Right ventricle myocardium superior (tissue), 1 donor: ENCODE data around the gene ANKHD1. TPM values are rescaled to one million over a fixed set of nuclear protein-coding genes. Genes with fewer than 3 reads are reported as not detected.
"Not testable (repeated sequence)": the region's sequence is repeated elsewhere in the genome, so short reads cannot be mapped to it uniquely, and the experiment has no call there.

Experiments used
- ATAC-seq: fragments of 200-7000 bp; cut with Tn5 transposase; one replicate; pipeline ENCODE4 v1.9.1; 2020; ENCODE audit warnings: mild to moderate bottlenecking; ENCODE audit not compliant: poor library complexity
- DNase-seq: peaks from one replicate; pipeline ENCODE4 v3.0.0-alpha.2; 2020
- intact Hi-C: fragments of 100-400 bp; cut with DNase I; formaldehyde crosslinking; loops from one replicate; pipeline ENCODE4 v1.11.2; 2022
- total RNA-seq: library from RNA; stranded (reverse); fragmentation: NEBNext Ultra II Directional; extraction: Animal tissue kit (Norgen Biotek cat#: 25700); gene quantifications from one replicate; pipeline ENCODE4 v1.2.1, GENCODE V29; 2021
- donor health status: DM: no; HTN: yes; CAD: no; lungs with severe emphysema.

The ANKHD1 gene
- total RNA-seq, 1 donor from 2014 or later: 55.8 TPM

DNA sequence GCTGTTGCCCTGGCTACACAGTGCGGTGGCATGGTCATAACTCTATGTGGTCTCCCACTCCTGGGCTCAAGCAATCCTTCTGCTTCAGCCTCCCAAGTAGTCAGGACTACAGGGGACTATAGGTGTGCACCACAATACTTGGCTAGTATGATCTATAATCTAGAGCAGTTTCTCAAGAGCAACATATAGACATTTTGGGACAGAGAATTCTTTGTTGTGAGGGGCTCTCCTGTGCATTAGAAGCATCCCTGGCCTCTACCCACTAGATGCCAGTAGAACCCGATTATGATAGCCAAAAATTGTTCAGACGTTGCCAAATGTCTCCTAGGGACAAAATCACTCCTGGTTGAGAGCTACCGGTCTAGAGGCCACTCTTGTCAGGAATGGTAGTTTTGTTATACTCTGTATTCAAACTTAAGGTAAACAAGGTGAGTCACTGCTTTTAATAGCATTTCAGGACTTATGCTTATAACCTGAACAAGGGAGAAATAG lies 7.2 kb downstream of the ANKHD1 start:
- DNase-seq (no peak), ATAC-seq (peak; percentile 59)
- intact Hi-C loops: no loop called here

DNA sequence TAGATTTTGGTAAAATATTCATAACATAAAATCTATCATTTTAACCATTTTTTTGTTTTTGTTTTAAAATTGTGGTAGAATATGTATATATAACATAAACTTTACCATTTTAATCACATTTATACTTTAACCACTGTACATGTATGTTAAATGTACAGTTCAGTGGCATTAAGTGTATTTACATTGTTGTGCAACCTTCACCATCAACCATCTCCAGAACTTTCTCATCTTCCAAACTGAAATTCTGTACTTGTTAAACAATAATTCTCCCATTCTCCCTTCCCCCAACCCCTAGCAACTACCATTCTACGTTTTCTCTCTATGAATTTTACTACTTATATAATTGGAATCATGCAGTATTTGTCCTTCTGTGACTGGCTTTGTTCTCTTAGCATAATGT lies 11.6 kb downstream of the ANKHD1 start:
- DNase-seq (no peak), ATAC-seq (no peak)
- intact Hi-C loops: no loop called here

- intact Hi-C loops: no loop called here
- ATAC-seq (no peak), DNase-seq (no peak)
Observed at GRCh38 chr5:140417235-140417634, 15.6 kb downstream of the ANKHD1 start.

DNA sequence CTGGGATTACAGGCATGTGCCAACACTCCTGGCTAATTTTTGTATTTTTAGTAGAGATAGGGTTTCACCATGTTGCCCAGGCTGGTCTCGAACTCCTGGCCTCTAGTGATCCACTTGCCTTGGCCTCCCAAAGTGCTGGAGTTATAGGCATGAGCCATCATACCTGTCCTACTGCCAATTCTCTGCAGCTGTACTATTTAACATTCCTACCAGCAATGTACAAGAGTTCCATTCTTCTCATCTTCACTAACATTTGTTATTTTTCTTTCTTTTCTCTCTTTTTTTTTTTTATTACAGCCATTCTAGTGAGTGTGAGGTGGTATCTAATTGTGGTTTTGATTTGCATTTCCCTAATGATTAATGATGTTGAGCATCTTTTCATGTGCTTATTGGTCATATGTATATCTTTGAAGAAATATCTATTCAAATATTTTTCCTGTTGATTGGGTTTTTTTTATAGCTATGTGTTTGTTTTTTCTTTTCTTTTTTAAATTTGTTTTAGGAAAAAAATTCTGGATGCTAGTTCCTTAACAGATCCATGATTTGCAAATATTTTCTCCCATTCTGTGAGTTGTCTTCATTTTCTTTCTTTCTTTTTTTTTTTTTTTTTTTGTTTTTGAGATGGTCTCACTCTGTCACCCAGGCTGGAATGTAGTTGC lies 17.4 kb downstream of the ANKHD1 start:
- ATAC-seq (no peak), DNase-seq (no peak)
- intact Hi-C loops: no loop called here

- DNase-seq: no peak
- no peak for ATAC-seq
- intact Hi-C loops: no loop called here
Observed at GRCh38 chr5:140420226-140420570, 18.6 kb downstream of the ANKHD1 start.

DNA sequence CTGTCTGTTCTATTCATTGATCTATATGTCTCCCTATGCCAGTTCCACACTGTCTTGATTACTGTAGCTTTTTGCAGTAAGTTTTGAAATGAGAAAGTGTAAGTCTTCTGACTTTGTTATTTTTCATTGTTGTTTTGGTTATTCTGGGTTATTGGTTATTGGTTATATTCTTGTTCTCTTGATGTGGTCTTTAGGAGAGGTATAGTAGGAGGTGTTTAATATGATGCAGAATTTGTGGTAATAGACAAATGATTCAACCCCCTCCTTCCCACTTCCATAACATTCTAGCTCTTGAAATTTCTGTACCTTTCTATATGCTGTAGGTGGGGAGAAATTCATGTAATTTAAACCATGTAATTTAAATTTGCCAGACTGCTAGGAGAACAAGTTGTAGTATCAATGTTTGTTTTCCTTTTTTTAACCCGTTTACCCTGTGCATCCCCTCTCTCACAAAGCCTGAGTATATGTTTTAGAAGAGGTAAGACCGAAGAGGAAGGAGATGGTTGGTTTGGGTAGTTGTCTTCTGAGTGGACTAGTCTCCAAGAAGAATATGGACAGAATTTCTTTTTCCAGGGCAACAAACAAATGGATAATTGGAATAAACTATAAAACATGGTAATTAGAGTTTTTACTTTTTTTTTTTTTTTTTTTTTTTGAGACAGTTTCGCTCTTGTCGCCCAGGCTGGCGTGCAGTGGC lies 19.2 kb downstream of the ANKHD1 start:
- intact Hi-C loops: no loop called here
- DNase-seq (no peak), ATAC-seq (no peak)

DNA sequence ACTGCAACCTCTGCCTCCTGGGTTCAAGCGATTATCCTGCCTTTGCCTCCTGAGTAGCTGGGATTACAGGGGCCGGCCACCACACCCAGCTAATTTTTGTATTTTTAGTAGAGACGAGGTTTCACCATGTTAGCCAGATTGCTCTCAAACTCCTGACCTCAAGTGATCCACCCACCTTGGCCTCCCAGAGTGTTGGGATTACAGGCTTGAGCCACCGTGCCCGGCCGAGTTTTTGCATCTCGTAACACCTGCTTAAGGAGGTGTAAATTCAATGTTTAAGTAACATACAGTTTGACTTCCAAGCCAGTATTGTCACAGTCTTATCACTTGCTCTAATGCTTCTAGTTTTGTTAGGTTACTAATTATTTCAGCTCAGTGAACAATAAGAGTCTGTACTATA lies 19.7 kb downstream of the ANKHD1 start:
- intact Hi-C loops, ATAC-seq, DNase-seq: not testable (repeated sequence)

GRCh38 chr5:140423609-140424008 lies 22.0 kb downstream of the ANKHD1 start:
- ATAC-seq: no peak
- intact Hi-C loops: no loop called here
- DNase-seq: no peak

DNA sequence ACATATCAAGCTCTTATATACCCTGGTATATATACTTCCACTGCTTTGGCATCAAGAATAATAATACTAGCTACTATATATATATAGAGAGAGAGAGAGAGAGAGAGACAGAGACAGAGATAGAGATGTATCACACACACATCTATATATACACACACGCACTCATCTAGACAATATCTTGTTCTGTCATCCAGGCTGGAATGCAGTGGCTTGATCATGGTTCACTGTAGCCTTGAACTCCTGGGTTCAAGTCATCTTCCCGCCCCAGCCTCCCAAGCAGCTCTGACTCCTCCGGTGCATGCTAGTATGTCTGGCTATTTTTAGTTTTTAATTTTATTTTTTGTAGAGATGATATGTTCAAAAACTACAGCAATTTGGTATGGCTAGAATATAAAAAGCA lies 22.5 kb downstream of the ANKHD1 start:
- ATAC-seq: no peak
- DNase-seq: no peak
- intact Hi-C loops: no loop called here

DNA sequence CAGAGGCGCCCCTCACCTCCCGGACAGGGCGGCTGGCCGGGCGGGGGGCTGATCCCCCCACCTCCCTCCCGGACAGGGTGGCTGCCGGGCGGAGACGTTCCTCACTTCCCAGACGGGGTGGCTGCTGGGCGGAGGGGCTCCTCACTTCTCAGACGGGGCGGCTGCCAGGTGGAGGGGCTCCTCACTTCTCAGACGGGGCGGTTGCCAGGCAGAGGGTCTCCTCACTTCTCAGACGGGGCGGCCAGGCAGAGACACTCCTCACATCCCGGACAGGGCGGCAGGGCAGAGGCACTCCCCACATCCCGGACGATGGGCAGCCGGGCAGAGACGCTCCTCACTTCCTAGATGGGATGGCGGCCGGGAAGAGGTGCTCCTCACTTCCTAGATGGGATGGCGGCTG lies 26.1 kb downstream of the ANKHD1 start:
- DNase-seq, intact Hi-C loops, ATAC-seq: not testable (repeated sequence)

DNA sequence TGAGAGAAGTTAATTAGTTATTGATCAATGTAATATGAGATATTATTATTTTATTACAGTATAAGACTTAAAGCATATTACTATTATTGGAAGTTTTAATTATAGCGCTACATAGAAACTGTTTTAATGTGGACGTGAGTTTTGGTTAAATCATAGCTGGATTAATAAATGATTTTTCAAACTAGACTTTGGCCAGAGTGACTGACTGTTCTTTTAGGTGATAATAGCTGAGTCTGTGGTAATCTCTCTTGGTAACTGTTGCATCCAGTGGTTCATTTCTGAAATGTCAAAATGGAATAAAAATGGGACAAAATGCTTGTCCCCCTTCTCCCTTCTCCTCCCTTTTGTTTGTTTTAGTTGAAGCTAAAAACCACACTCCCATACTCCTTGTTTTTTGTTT lies 28.1 kb downstream of the ANKHD1 start:
- no peak for ATAC-seq
- DNase-seq: no peak
- intact Hi-C loops: no loop called here

DNA sequence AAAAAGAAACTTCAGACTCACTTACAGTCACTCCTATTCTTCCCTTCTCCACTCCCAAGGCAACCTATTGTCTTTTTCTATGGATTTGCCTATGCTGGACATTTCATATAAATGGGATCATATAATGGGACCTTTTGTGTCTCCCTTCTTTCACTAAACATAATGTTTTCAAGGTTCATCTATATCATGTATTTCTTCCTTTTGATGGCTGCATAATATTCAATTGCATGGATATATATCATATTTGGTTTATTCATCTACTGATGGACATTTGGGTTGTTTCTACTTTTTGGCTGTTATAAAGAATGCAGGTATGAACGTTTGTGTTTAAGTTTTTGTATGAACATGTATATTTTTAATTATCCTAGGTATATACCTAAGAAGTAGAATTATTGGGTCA lies 30.6 kb downstream of the ANKHD1 start:
- intact Hi-C loops: no loop called here
- no peak for ATAC-seq

GRCh38 chr5:140432916-140433315 lies 31.3 kb downstream of the ANKHD1 start:
- intact Hi-C loops: no loop called here
- DNase-seq (no peak), ATAC-seq (no peak)

More for the DNA sequence above, 30.6 kb downstream of the ANKHD1 start:
- no peak for DNase-seq

DNA sequence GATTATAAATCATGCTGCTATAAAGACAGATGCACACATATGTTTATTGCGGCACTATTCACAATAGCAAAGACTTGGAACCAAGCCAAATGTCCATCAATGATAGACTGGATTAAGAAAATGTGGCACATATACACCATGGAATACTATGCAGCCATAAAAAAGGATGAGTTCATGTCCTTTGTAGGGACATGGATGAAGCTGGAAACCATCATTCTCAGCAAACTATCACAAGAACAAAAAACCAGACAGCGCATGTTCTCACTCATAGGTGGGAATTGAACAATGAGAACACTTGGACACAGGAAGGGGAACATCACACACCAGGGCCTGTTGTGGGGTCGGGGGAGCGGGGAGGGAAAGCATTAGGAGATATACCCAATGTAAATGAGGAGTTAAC lies 55.7 kb downstream of the ANKHD1 start:
- ATAC-seq, DNase-seq, intact Hi-C loops: not testable (repeated sequence)

DNA sequence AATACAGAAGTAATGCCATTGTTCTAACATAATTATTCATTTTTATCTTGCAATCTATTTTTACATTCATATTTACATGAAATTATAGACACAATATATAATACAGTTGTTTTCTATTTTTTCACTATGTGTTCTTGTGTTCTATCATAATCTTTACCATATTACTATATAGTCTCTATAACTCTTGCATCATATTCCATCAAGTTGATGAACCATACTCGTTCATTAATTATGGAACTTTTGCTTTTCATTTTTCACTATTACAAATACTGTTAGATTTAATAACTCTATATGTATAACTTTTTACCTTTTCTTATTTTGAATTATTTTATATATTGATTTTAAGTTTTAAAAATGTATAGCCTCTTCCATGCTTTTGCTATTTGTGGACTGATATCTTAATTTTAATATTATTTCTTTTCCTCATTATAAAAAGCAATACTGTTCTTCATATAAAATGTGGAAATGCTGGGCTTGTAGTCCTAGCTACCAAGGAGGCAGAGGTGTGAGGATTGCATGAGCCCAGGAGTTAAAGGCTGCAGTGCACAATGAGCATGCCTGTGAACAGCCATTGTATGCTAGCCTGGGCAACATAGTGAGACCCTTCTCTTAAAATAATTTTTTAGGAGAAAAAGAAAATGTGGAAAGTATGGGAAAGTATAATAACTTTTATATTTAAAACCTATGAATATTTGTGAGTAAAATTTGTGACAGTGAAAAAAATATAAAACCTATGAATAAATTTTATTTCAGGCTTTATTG lies 65.5 kb downstream of the ANKHD1 start:
- ATAC-seq (no peak), DNase-seq (no peak)
- intact Hi-C loops: no loop called here

- no peak for DNase-seq
- intact Hi-C loops: no loop called here
- peak; percentile 79 for ATAC-seq
Observed at GRCh38 chr5:140468188-140468587, 66.6 kb downstream of the ANKHD1 start.

- intact Hi-C loops: no loop called here
- ATAC-seq: no peak
- no peak for DNase-seq
Observed at GRCh38 chr5:140469259-140469658, 67.6 kb downstream of the ANKHD1 start.

- DNase-seq: no peak
- intact Hi-C loops: no loop called here
- ATAC-seq: no peak
Observed at GRCh38 chr5:140480310-140481014, 78.8 kb downstream of the ANKHD1 start.

DNA sequence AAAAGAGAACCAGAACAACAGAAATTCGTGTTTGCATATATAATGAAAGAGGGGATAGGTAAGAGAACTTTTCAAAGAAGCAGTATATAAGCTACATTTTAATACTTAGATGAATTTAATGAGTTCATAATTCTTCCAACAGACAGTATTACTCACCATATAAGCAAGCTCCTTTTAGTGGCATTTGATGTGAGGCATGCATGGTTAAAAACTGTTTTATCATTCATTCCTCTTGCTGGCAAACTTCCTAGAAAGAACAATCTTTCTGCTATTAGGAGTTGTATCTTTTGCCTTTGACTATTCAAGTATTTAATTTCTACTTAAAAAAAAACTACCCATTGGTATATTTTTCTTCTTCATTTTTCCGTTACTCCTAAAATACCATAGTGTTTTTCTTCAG lies 80.1 kb downstream of the ANKHD1 start:
- no peak for DNase-seq
- intact Hi-C loops: no loop called here
- no peak for ATAC-seq
